K562 (cell line): ENCODE data around the gene THADA. TPM values are rescaled to one million over a fixed set of nuclear protein-coding genes. Genes with fewer than 3 reads are reported as not detected.

Experiments used
- ATAC-seq: fragments of 200-7000 bp; cut with Tn5 transposase; 3 replicates; pipeline ENCODE4 v1.9.1; 2020; ENCODE audit warnings: moderate library complexity
- BruUV-seq: library from RNA; stranded (reverse); fragments of 400-500 nt; replicated peaks from 2 replicates; lab custom pipeline; 2021; lab: Mats Ljungman, UMichigan
- CTCF ChIA-PET: fragments of 300-600 bp; formaldehyde crosslinking; extraction: SDS; loops from one replicate; lab custom pipeline; 2021; ENCODE audit warnings: low intra/inter-chr PET ratio; lab: Yijun Ruan, JAX
- POLR2A ChIA-PET: fragments of 300-600, 350-650 bp; sonication (Branson Sonifier 250); formaldehyde crosslinking; extraction: SDS; loops from one replicate; lab custom pipeline; 2021; ENCODE audit warnings: antibody characterized with exemption, inconsistent platforms; lab: Yijun Ruan, JAX
- DNase-seq, 4 experiments: peaks; one replicate each; pipeline versions ENCODE4 v3.0.0 to v3.0.0-alpha.2; 2011 to 2018; ENCODE audit warnings: low spot score in 3 of 4, mixed read lengths in 3 of 4; ENCODE audit errors: extremely low read depth in 1 of 4
- FAIRE-seq: peaks from 2 replicates; lab custom pipeline; 2011; peaks lifted over from hg19 to GRCh38; lab: Jason Lieb, UNC
- H2AFZ ChIP-seq: 2 replicates; pipeline ENCODE4 v1.6.0; 2011; ENCODE audit warnings: low read depth, low read length, control low read depth, inconsistent platforms
- H3K27ac ChIP-seq: fragments of 200-600 bp; 3 replicates; pipeline ENCODE4 v1.8.0; 2011; ENCODE audit warnings: low read depth, mild to moderate bottlenecking, control low read depth, inconsistent platforms, low read length, moderate library complexity, mixed read lengths; ENCODE audit errors: extremely low read depth
- H3K27me3 ChIP-seq, 2 experiments: fragments of 300-600 bp in 1 of 2; 2 replicates in 1 of 2; 3 replicates in 1 of 2; pipeline versions ENCODE4 v1.6.0 to v1.8.0; 2011; ENCODE audit warnings: inconsistent platforms in 2 of 2, low read length in 2 of 2, mild to moderate bottlenecking in 1 of 2, mixed read lengths in 1 of 2, moderate library complexity in 1 of 2; ENCODE audit not compliant: control insufficient read depth in 2 of 2, insufficient read depth in 2 of 2
- H3K36me3 ChIP-seq: fragments of 300-600 bp; 3 replicates; pipeline ENCODE4 v1.8.0; 2011; ENCODE audit warnings: mild to moderate bottlenecking, low read length, inconsistent platforms; ENCODE audit not compliant: control insufficient read depth, insufficient read depth
- H3K4me1 ChIP-seq, 2 experiments: fragments of 200-600 bp in 1 of 2; replicated peaks in 1 of 2; 2 replicates in 1 of 2; 3 replicates in 1 of 2; pipeline versions ENCODE4 v1.5.1 to v1.8.0; 2011; ENCODE audit warnings: inconsistent platforms in 2 of 2, low read length in 2 of 2, mild to moderate bottlenecking in 1 of 2, mixed read lengths in 1 of 2, moderate library complexity in 1 of 2; ENCODE audit not compliant: control insufficient read depth in 2 of 2, insufficient read depth in 2 of 2
- H3K4me2 ChIP-seq: 2 replicates; pipeline ENCODE4 v1.6.1; 2011; ENCODE audit warnings: low read length, control low read depth, inconsistent platforms, mixed read lengths; ENCODE audit not compliant: insufficient read depth
- H3K4me3 ChIP-seq: fragments of 200-600 bp; sonication (generic), shearing (Covaris generic); 2 replicates; pipeline ENCODE4 v1.5.1; 2016; ENCODE audit warnings: control low read depth, inconsistent platforms
- H3K79me2 ChIP-seq: fragments of 200-600 bp; 3 replicates; pipeline ENCODE4 v1.8.0; 2011; ENCODE audit warnings: low read length, inconsistent platforms; ENCODE audit not compliant: control insufficient read depth, insufficient read depth
- H3K9ac ChIP-seq, 2 experiments: 2 replicates each; pipeline versions ENCODE4 v1.6.0 to v1.6.1; 2011; ENCODE audit warnings: low read depth in 2 of 2, low read length in 2 of 2, control low read depth in 1 of 2, inconsistent platforms in 1 of 2, mild to moderate bottlenecking in 1 of 2, mixed read lengths in 1 of 2; ENCODE audit not compliant: insufficient read depth in 1 of 2
- H3K9me1 ChIP-seq: one replicate; pipeline ENCODE4 v1.6.0; 2011; ENCODE audit warnings: inconsistent platforms, mild to moderate bottlenecking, low read length, moderate library complexity; ENCODE audit not compliant: control insufficient read depth, insufficient read depth
- H3K9me3 ChIP-seq: replicated peaks from 2 replicates; pipeline ENCODE4 v1.5.1; 2011; ENCODE audit warnings: low read depth, low read length, inconsistent platforms; ENCODE audit not compliant: control insufficient read depth, insufficient read depth
- H4K20me1 ChIP-seq: replicated peaks from 2 replicates; pipeline ENCODE4 v1.6.1; 2011; ENCODE audit warnings: low read length, inconsistent platforms, mixed read lengths; ENCODE audit not compliant: control insufficient read depth, insufficient read depth
- ARID1B ChIP-seq: fragments of 450-650 bp; IDR thresholded peaks from 2 replicates; pipeline ENCODE4 v1.6.1; 2016; ENCODE audit warnings: antibody characterized with exemption, mild to moderate bottlenecking, inconsistent platforms
- ATF2 ChIP-seq: sonication (generic); formaldehyde crosslinking; IDR thresholded peaks from 2 replicates; pipeline ENCODE4 v1.8.1; 2022; ENCODE audit warnings: missing genetic modification reagents
- ATF7 ChIP-seq: fragments of 450-650 bp; IDR thresholded peaks from 2 replicates; pipeline ENCODE4 v1.7.1; 2014; ENCODE audit warnings: mild to moderate bottlenecking, moderate library complexity
- CC2D1A ChIP-seq: fragments of 450-650 bp; IDR thresholded peaks from 2 replicates; pipeline ENCODE4 v1.6.1; 2017; ENCODE audit warnings: mild to moderate bottlenecking
- ETV5 ChIP-seq: sonication (generic); formaldehyde crosslinking; IDR thresholded peaks from 2 replicates; pipeline ENCODE4 v1.4.0; 2020; ENCODE audit warnings: low read depth, mild to moderate bottlenecking, missing genetic modification reagents
- HDAC1 ChIP-seq, 2 experiments: fragments of 450-650 bp; IDR thresholded peaks; 2 replicates each; pipeline ENCODE4 v1.6.1; 2016 to 2017; ENCODE audit warnings: inconsistent platforms in 1 of 2, mild to moderate bottlenecking in 1 of 2, moderate library complexity in 1 of 2
- MYNN ChIP-seq, 2 experiments: sonication (generic); formaldehyde crosslinking in 1 of 2; IDR thresholded peaks; 2 replicates each; pipeline versions ENCODE4 v1.5.0 to v1.6.1; 2016 to 2020; ENCODE audit warnings: antibody characterized with exemption in 1 of 2, missing genetic modification reagents in 1 of 2
- NELFE ChIP-seq: IDR thresholded peaks from 2 replicates; pipeline ENCODE4 v1.6.1; 2011; ENCODE audit warnings: mild to moderate bottlenecking; ENCODE audit not compliant: insufficient read depth, insufficient read length
- RBM22 ChIP-seq: fragments of 200-400 bp; formaldehyde crosslinking; IDR thresholded peaks from 2 replicates; pipeline ENCODE4 v1.6.1; 2018; ENCODE audit warnings: low read length, low read depth; ENCODE audit not compliant: poor library complexity, severe bottlenecking
- SIX5 ChIP-seq, 2 experiments: IDR thresholded peaks; 2 replicates each; pipeline ENCODE4 v1.6.1; 2011; ENCODE audit warnings: low read length in 2 of 2, borderline replicate concordance in 1 of 2, low read depth in 1 of 2, mild to moderate bottlenecking in 1 of 2, moderate library complexity in 1 of 2; ENCODE audit not compliant: insufficient read depth in 1 of 2
- ZNF143 ChIP-seq: sonication (generic); formaldehyde crosslinking; IDR thresholded peaks from 2 replicates; pipeline ENCODE4 v1.9.0; 2022; ENCODE audit warnings: mild to moderate bottlenecking, missing genetic modification reagents
- ZNF717 ChIP-seq: fragments of 250-450 bp; sonication (Bioruptor Pico); IDR thresholded peaks from 2 replicates; pipeline ENCODE4 v1.5.0; 2021
- in situ Hi-C: fragments of 300-500 bp; cut with MboI; formaldehyde crosslinking; loops from 4 replicates; pipeline ENCODE4 v1.15.0; 2018; ENCODE audit warnings: inconsistent platforms, mixed read lengths
- intact Hi-C: fragments of 100-400 bp; cut with micrococcal nuclease; formaldehyde crosslinking; loops from 2 replicates; pipeline ENCODE4 v1.14.2; 2022
- polyA plus RNA-seq, 8 experiments: library from polyadenylated mRNA; depleted of rRNA in 4 of 8; stranded (reverse) in 5 of 8; unstranded in 3 of 8; fragments of >200 nt; fragmentation: Nextera tagmentation in 2 of 8; fragmentation: Illumina TruSeq in 1 of 8; extraction: Ambion mirVana in 2 of 8; extraction: Trizol in 1 of 8; gene quantifications; 2 replicates each; pipeline versions ENCODE4 v1.2.1 to v1.2.3, GENCODE V29; 2011 to 2014; ENCODE audit warnings: inconsistent platforms in 1 of 8, missing spikeins in 1 of 8
- total RNA-seq, 7 experiments: library from RNA; depleted of rRNA in 6 of 7; stranded (reverse); fragments of >200 nt in 6 of 7; fragmentation: Illumina TruSeq in 2 of 7; extraction: Trizol in 2 of 7; gene quantifications; 2 replicates each; pipeline versions ENCODE4 v1.2.1 to v1.2.3, GENCODE V29; 2011 to 2021; ENCODE audit warnings: low replicate concordance in 1 of 7

Gene THADA
- total and polyA plus RNA-seq, 9 of the 15 experiments (the other 6 are each of a cell fraction or from before 2014, with no cell fraction given): 17.8 to 34.7 (median 31.9) TPM

- Histone ChIP-seq H3K4me1 (peaks cover 4 to 10% of the 10 kb centered on the region in 2 experiments; a peak in 1 of 5 replicates), H3K27me3 (no peaks in the 10 kb centered on the region), H3K27ac (no peak overlapping the region), H3K4me3 (no peak overlapping the region), H3K4me2 (no peak overlapping the region), H4K20me1 (no peaks in the 10 kb centered on the region), H3K9ac (no peak overlapping the region), H3K9me3 (no peaks in the 10 kb centered on the region), H3K9me1 (no peaks in the 10 kb centered on the region), H2AFZ (no peak overlapping the region), H3K79me2 (peaks cover 32% of the 10 kb centered on the region), H3K36me3 (peaks cover 46% of the 10 kb centered on the region; the same call in 2 of the 3 replicates)
- ChIA-PET CTCF (interaction anchor here (0.7 kb wide), 1 partner anchor 159 kb away, joined by 3 read pairs; no protein-coding TSS in a partner anchor), POLR2A (interaction anchor here (0.6 kb wide), 1 partner anchor 266 kb away, joined by 4 read pairs; no protein-coding TSS in a partner anchor)
- BruUV-seq: no TSS peak
- intact Hi-C loops: no loop called here
- ATAC-seq (no peak), FAIRE-seq (no peak), DNase-seq (no peak)
- TF ChIP-seq ATF2: no peak
- no peak for TF ChIP-seq ARID1B
- no peak for TF ChIP-seq NELFE
- TF ChIP-seq ZNF717 (CRISPR knock-in tag): no peak
- no peak for TF ChIP-seq RBM22
- TF ChIP-seq ZNF143: no peak
- TF ChIP-seq MYNN (IDR thresholded peaks at IDR 0.05): no peak
- TF ChIP-seq MYNN (CRISPR knock-in tag; IDR thresholded peaks at IDR 0.05): no peak
- no peak for TF ChIP-seq CC2D1A
- TF ChIP-seq SIX5 (IDR thresholded peaks at IDR 0.05; ENCODE audit: borderline replicate concordance in 1 of 2, insufficient read depth in 1 of 2, low read depth in 1 of 2, low read length in 2 of 2): no peak
- no peak for TF ChIP-seq ETV5 (CRISPR knock-in tag)
- no peak for TF ChIP-seq HDAC1 (IDR thresholded peaks at IDR 0.05)
- TF ChIP-seq ATF7: no peak
- in situ Hi-C loops: no loop called here
Measured at GRCh38 chr2:43592443-43592842, 3.4 kb downstream of the THADA start.
